ENCODE data around the gene PHLPP1. TPM values are rescaled to one million over a fixed set of nuclear protein-coding genes. Genes with fewer than 3 reads are reported as not detected.

The PHLPP1 gene
- total RNA-seq, 1 experiment from 2014 or later: 39.9 TPM

DNA sequence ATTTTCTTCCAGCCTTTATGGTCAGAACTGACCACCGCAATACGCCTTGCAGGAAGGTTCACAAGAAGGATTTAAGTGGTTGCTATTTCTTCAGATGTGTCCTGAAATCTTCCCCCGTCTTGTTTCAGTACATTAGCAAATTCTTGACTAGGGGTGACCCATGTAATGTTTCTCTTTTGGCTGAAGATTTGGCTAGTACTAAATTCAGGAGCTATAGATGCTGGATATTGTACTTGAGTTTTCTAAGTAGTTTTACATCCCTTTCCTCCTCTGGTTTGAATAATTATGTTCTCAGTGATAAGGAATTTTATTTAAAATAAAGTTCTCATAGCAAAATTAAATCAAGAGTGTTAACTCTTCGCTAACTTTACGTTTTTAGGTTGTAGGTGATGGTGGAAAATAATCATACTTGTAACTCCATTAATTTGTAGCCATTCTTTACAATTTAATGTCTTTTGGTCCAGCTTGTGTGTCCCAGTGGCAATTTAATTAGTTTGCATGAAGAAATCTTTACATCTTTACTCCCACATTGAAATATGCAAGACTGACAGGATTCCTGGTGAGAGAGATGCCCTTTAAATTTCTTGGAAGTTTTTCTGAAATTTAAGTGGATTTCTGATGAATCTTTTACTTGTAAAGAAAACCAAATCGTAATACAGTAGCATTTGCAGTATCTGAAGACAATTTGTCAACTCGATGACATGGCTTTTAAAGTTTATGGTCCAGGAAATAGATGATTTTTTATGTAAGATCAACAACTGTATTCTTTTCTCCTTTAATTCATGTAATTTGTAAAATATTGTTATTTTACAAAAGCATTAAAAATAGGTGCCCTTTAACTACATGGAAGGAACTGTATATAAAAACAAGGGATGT is 2.8 kb downstream of the PHLPP1 start:
- H3K14ac ChIP-seq (ENCODE audit: insufficient read depth, low read length): no peak overlapping the region
- H3K23me2 ChIP-seq (ENCODE audit: insufficient read length, low read depth, low read length, poor library complexity, severe bottlenecking): peaks cover 3% of the 10 kb centered on the region
- H3K9me3 ChIP-seq (ENCODE audit: control insufficient read depth, low read depth, low read length): no peaks in the 10 kb centered on the region
- no CpG with 5 or more reads among the region's 7 CpGs for WGBS (ENCODE audit: extremely low coverage, insufficient read length, low lambda C conversion rate)
- no peak overlapping the region for H2BK12ac ChIP-seq (ENCODE audit: insufficient read length, low read depth, low read length)
- peak overlapping the region; percentile 95 for H3K4me2 ChIP-seq (ENCODE audit: insufficient read depth, insufficient read length, low read length)
- no peak overlapping the region for H2BK15ac ChIP-seq (ENCODE audit: low read depth, low read length)
- Mint-ChIP-seq H3K4me1 (peaks cover 62 to 67% of the 10 kb centered on the region in 2 experiments), H3K4me3 (peak overlapping the region; percentile 82 to 92), H3K27me3 (ENCODE audit: low read depth) (no peaks in the 10 kb centered on the region), H3K27ac (peak overlapping the region in 1 of 3 experiments; percentile 46; a peak in 3 of 7 replicates), H3K36me3 (ENCODE audit: insufficient read depth in 1 of 3, low read depth in 3 of 3) (peaks cover 0 to 13% (median 5%) of the 10 kb centered on the region in 3 experiments; a peak in 5 of 7 replicates), H3K9me3 (no peaks in the 10 kb centered on the region; a peak in 2 of 5 replicates)
- peak overlapping the region; percentile 65 for H3K9ac ChIP-seq (ENCODE audit: extremely low read depth, insufficient read length, low read length)
- no peak overlapping the region for H2BK5ac ChIP-seq (ENCODE audit: insufficient read length, low read length)
- no peak overlapping the region for H3K4ac ChIP-seq (ENCODE audit: low read depth, low read length)
- no peak overlapping the region for H4K91ac ChIP-seq (ENCODE audit: insufficient read length, low read depth, low read length)
- TF ChIP-seq, protein P1, sequence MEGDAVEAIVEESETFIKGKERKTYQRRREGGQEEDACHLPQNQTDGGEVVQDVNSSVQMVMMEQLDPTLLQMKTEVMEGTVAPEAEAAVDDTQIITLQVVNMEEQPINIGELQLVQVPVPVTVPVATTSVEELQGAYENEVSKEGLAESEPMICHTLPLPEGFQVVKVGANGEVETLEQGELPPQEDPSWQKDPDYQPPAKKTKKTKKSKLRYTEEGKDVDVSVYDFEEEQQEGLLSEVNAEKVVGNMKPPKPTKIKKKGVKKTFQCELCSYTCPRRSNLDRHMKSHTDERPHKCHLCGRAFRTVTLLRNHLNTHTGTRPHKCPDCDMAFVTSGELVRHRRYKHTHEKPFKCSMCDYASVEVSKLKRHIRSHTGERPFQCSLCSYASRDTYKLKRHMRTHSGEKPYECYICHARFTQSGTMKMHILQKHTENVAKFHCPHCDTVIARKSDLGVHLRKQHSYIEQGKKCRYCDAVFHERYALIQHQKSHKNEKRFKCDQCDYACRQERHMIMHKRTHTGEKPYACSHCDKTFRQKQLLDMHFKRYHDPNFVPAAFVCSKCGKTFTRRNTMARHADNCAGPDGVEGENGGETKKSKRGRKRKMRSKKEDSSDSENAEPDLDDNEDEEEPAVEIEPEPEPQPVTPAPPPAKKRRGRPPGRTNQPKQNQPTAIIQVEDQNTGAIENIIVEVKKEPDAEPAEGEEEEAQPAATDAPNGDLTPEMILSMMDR (conservative IDR thresholded peaks at IDR 0.05): no peak
- H3K18ac ChIP-seq (ENCODE audit: insufficient read length, low read depth, low read length): no peak overlapping the region
- H3K23ac ChIP-seq (ENCODE audit: insufficient read length, low read depth, low read length): no peak overlapping the region
- H3K79me1 ChIP-seq (ENCODE audit: insufficient read depth, low read depth, low read length, poor library complexity, severe bottlenecking): no peaks in the 10 kb centered on the region
- no peak overlapping the region for H4K5ac ChIP-seq (ENCODE audit: insufficient read length, low read depth, low read length)
- no peaks in the 10 kb centered on the region for H3K27me3 ChIP-seq (ENCODE audit: insufficient read depth, low read length)
- no peak overlapping the region for H2BK20ac ChIP-seq (ENCODE audit: low read depth, low read length, poor library complexity, severe bottlenecking)
- no peaks in the 10 kb centered on the region for H4K20me1 ChIP-seq (ENCODE audit: control insufficient read depth, insufficient read depth, insufficient read length)
- no peak for DNase-seq
- no peak overlapping the region for H3T11ph ChIP-seq (ENCODE audit: low read length)
- H3K4me1 ChIP-seq (ENCODE audit: insufficient read depth, low read length): peaks cover 2% of the 10 kb centered on the region; the same call in 1 of the 2 replicates
- H2BK120ac ChIP-seq (ENCODE audit: low read depth, low read length, poor library complexity, severe bottlenecking): no peak overlapping the region
- no peak overlapping the region for H4K8ac ChIP-seq (replicated peaks; ENCODE audit: insufficient read length, low read depth, low read length)
- H2AFZ ChIP-seq (ENCODE audit: low read length): no peak overlapping the region
- no peak overlapping the region for H2AK5ac ChIP-seq (ENCODE audit: insufficient read length, low read length)
- peaks cover 47% of the 10 kb centered on the region for H3K79me2 ChIP-seq (ENCODE audit: insufficient read depth, low read length)
- H3K56ac ChIP-seq (ENCODE audit: insufficient read length, low read depth, low read length): no peak overlapping the region
- H3K27ac ChIP-seq (ENCODE audit: insufficient read length, low read depth, low read length): no peak overlapping the region

All from H9 (cell line).